Right atrium auricular region (tissue), 2 donors: ENCODE measurements around the gene SLC39A13. TPM values are rescaled to one million over a fixed set of nuclear protein-coding genes. Genes with fewer than 3 reads are reported as not detected.

ENCODE experiments used
- DNase-seq: peaks from one replicate; pipeline ENCODE4 v3.0.0-alpha.2; 2019; ENCODE audit warnings: low spot score
- H3K27ac ChIP-seq, 2 donors: fragments of 200-600 bp; sonication (generic); 1 replicate in 1 of 2; 2 replicates in 1 of 2; pipeline ENCODE4 v1.5.1; 2016 to 2019
- H3K27me3 ChIP-seq, 2 donors: fragments of 200-600 bp; sonication (generic); one replicate each; pipeline versions ENCODE4 v1.5.1 to v1.6.0; 2017 to 2019
- H3K36me3 ChIP-seq: fragments of 200-600 bp; sonication (generic); one replicate; pipeline ENCODE4 v1.5.1; 2016
- H3K4me1 ChIP-seq, 2 donors: fragments of 200-600 bp; sonication (generic); one replicate each; pipeline versions ENCODE4 v1.5.1 to v1.6.0; 2017 to 2019
- H3K4me3 ChIP-seq, 2 donors: fragments of 200-600 bp; sonication (generic); 1 replicate in 1 of 2; 2 replicates in 1 of 2; pipeline ENCODE4 v1.5.1; 2017 to 2019; ENCODE audit warnings: mild to moderate bottlenecking in 1 of 2, moderate library complexity in 1 of 2
- H3K9me3 ChIP-seq, 2 donors: fragments of 200-600 bp; sonication (generic); one replicate each; pipeline ENCODE4 v1.5.1; 2019
- CTCF ChIP-seq, 2 donors: fragments of 200-600 bp; sonication (generic); IDR thresholded peaks; one replicate each; pipeline ENCODE4 v1.5.1; 2019; ENCODE audit warnings: antibody characterized with exemption in 2 of 2
- total RNA-seq, 2 donors: library from RNA; depleted of rRNA; stranded (reverse); fragments of >200 nt; gene quantifications; one replicate each; pipeline ENCODE4 v1.1.0, GENCODE V29; 2016

Gene SLC39A13
- total RNA-seq, 2 donors from 2014 or later, result 78.4 to 79.8 TPM

- Histone ChIP-seq H3K27me3 (no peaks in the 10 kb centered on the region), H3K9me3 (no peaks in the 10 kb centered on the region), H3K4me3 (no peak overlapping the region), H3K36me3 (no peaks in the 10 kb centered on the region), H3K27ac (peak overlapping the region; percentile 18 to 48), H3K4me1 (peaks cover 0 to 4% of the 10 kb centered on the region in 2 donors)
- no peak for TF ChIP-seq CTCF (IDR thresholded peaks at IDR 0.05)
- no peak for DNase-seq
Observed at GRCh38 chr11:47361419-47361818, 47.0 kb upstream of the SLC39A13 start.

- TF ChIP-seq CTCF (IDR thresholded peaks at IDR 0.05), result no peak
- H3K9me3 ChIP-seq, result no peaks in the 10 kb centered on the region
- H3K27ac ChIP-seq, result no peak overlapping the region
- no peak for DNase-seq
- H3K4me1 ChIP-seq, result no peaks in the 10 kb centered on the region
- H3K36me3 ChIP-seq, result no peaks in the 10 kb centered on the region
- no peak overlapping the region for H3K4me3 ChIP-seq
- no peaks in the 10 kb centered on the region for H3K27me3 ChIP-seq
Observed at GRCh38 chr11:47366020-47366490, 42.3 kb upstream of the SLC39A13 start.

DNA sequence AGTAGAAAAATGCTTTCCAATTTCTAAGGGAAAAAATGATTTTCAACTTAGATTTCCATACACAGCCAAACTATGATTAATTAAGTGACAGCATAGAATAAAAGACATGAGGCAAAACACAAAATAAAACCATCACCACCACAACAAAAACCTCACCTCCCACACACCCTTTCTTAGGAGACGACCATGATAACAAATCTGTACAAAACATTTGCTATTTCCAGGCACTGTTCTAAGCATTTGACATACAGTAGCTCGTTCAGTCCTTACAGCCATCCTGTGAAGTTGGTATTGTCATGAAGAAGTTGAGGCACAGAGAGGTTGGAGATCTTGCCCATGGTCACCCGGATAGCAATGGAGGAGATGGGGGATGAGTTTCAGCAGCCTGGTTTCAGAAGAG is 38.7 kb upstream of the SLC39A13 start:
- Histone ChIP-seq H3K27me3 (no peaks in the 10 kb centered on the region), H3K4me3 (no peak overlapping the region), H3K4me1 (peaks cover 0 to 5% of the 10 kb centered on the region in 2 donors), H3K27ac (no peak overlapping the region), H3K9me3 (no peaks in the 10 kb centered on the region), H3K36me3 (no peaks in the 10 kb centered on the region)
- no peak for TF ChIP-seq CTCF (IDR thresholded peaks at IDR 0.05)
- DNase-seq, result no peak

DNA sequence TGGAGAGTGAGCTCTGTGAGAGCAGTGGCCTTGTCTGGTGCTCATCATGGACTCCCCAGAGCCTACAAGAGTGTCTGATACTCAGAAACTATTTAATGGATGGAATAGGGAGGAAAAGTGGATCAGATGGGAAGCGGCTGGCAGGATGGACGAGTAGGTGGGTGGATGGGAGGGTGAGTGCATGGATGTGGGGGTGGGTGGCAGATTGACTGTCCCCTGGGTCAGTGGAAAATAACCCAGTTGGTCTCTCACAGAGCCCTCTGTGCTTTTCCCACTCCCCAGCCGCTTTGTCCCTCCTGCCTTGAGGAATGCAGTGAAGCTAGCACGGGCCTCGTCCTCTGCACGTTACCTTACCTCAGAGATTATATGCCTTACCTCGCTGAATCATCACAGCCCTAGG is 36.0 kb upstream of the SLC39A13 start:
- H3K27ac ChIP-seq, result no peak overlapping the region
- DNase-seq, result no peak
- no peak for TF ChIP-seq CTCF (IDR thresholded peaks at IDR 0.05)
- no peaks in the 10 kb centered on the region for H3K27me3 ChIP-seq
- no peak overlapping the region for H3K4me3 ChIP-seq
- no peaks in the 10 kb centered on the region for H3K9me3 ChIP-seq
- no peaks in the 10 kb centered on the region for H3K36me3 ChIP-seq
- peaks cover 0 to 5% of the 10 kb centered on the region in 2 donors for H3K4me1 ChIP-seq

GRCh38 chr11:47373876-47374719 is 34.3 kb upstream of the SLC39A13 start:
- Histone ChIP-seq H3K9me3 (no peaks in the 10 kb centered on the region), H3K4me3 (no peak overlapping the region), H3K27ac (no peak overlapping the region), H3K27me3 (no peaks in the 10 kb centered on the region), H3K36me3 (no peaks in the 10 kb centered on the region), H3K4me1 (peaks cover 0 to 5% of the 10 kb centered on the region in 2 donors)
- peak; percentile 86 for DNase-seq
- peak; percentile 89 to 96 for TF ChIP-seq CTCF (IDR thresholded peaks at IDR 0.05)

- H3K27me3 ChIP-seq, result no peaks in the 10 kb centered on the region
- peaks cover 0 to 5% of the 10 kb centered on the region in 2 donors for H3K4me1 ChIP-seq
- no peaks in the 10 kb centered on the region for H3K9me3 ChIP-seq
- H3K27ac ChIP-seq, result no peak overlapping the region
- H3K36me3 ChIP-seq, result no peaks in the 10 kb centered on the region
- no peak for TF ChIP-seq CTCF (IDR thresholded peaks at IDR 0.05)
- DNase-seq, result no peak
- H3K4me3 ChIP-seq, result peak overlapping the region in 1 of 2 donors; percentile 41
Observed at GRCh38 chr11:47374720-47375019, 33.7 kb upstream of the SLC39A13 start.
